Nephron progenitor cell (in vitro differentiated cells): ENCODE results near the gene ZCCHC3.
A peak's percentile ranks its signal among the peaks of the same experiment; 100 is the strongest.

Experiments
- DNase-seq: peaks from one replicate; pipeline ENCODE4 v3.0.0; 2021
- H3K27ac Mint-ChIP-seq: 2 replicates; pipeline ENCODE4 v1.8.0; 2021; ENCODE audit warnings: mild to moderate bottlenecking, moderate library complexity, mixed read lengths
- H3K27me3 Mint-ChIP-seq: 2 replicates; pipeline ENCODE4 v1.8.0; 2021; ENCODE audit warnings: mild to moderate bottlenecking, low read depth, mixed read lengths; ENCODE audit not compliant: poor library complexity
- H3K36me3 Mint-ChIP-seq: 2 replicates; pipeline ENCODE4 v1.8.0; 2021; ENCODE audit warnings: low read depth, mixed read lengths
- H3K4me1 Mint-ChIP-seq: 2 replicates; pipeline ENCODE4 v1.8.0; 2021; ENCODE audit warnings: mixed read lengths
- H3K4me3 Mint-ChIP-seq: 2 replicates; pipeline ENCODE4 v1.8.0; 2021; ENCODE audit warnings: mild to moderate bottlenecking, moderate library complexity, mixed read lengths
- H3K9me3 Mint-ChIP-seq: 2 replicates; pipeline ENCODE4 v1.8.0; 2021; ENCODE audit warnings: mild to moderate bottlenecking, moderate library complexity, mixed read lengths
- TF ChIP-seq, protein P1 (sequence below): fragments of 200-600 bp; sonication (generic); IDR thresholded peaks from 2 replicates; pipeline ENCODE4 v1.5.0; 2021; ENCODE audit warnings: antibody characterized with exemption

The ZCCHC3 gene

DNA sequence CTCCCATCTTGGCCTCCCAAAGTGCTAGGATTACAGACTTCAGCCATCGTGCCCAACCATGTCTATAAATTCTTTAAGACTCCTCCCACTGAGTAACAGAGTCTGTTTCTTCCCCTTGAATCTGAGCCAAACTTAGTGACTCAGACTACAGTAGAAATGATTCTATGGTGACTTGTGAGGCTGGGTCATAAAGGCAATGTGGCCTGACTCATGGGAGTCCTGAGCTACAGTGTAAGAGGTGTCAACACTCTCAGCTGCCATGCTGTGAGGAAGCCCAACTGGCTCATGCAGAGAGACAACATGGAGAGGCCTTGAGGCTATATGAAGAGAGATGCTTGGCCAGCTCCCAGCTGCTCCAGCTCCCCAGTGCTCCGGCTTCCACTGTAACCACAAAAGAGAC, 44.3 kb downstream of the ZCCHC3 start:
- Mint-ChIP-seq H3K36me3 (peaks cover 17% of the 10 kb centered on the region), H3K9me3 (no peaks in the 10 kb centered on the region), H3K4me1 (peaks cover 7% of the 10 kb centered on the region), H3K27ac (no peak overlapping the region), H3K4me3 (no peak overlapping the region), H3K27me3 (peaks cover 17% of the 10 kb centered on the region)
- DNase-seq = no peak
- TF ChIP-seq, protein P1, sequence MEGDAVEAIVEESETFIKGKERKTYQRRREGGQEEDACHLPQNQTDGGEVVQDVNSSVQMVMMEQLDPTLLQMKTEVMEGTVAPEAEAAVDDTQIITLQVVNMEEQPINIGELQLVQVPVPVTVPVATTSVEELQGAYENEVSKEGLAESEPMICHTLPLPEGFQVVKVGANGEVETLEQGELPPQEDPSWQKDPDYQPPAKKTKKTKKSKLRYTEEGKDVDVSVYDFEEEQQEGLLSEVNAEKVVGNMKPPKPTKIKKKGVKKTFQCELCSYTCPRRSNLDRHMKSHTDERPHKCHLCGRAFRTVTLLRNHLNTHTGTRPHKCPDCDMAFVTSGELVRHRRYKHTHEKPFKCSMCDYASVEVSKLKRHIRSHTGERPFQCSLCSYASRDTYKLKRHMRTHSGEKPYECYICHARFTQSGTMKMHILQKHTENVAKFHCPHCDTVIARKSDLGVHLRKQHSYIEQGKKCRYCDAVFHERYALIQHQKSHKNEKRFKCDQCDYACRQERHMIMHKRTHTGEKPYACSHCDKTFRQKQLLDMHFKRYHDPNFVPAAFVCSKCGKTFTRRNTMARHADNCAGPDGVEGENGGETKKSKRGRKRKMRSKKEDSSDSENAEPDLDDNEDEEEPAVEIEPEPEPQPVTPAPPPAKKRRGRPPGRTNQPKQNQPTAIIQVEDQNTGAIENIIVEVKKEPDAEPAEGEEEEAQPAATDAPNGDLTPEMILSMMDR = no peak

- TF ChIP-seq, protein P1 = no peak
- Mint-ChIP-seq H3K4me3 (no peak overlapping the region), H3K9me3 (no peaks in the 10 kb centered on the region), H3K27ac (no peak overlapping the region), H3K27me3 (peaks cover 8% of the 10 kb centered on the region), H3K4me1 (peaks cover 9% of the 10 kb centered on the region), H3K36me3 (peaks cover 14% of the 10 kb centered on the region)
- DNase-seq = no peak
Observed at GRCh38 chr20:343107-343506, 45.7 kb downstream of the ZCCHC3 start.

- peaks cover 23% of the 10 kb centered on the region for H3K36me3 Mint-ChIP-seq
- H3K4me3 Mint-ChIP-seq = peak overlapping the region; percentile 93
- peak overlapping the region; percentile 92 for H3K27ac Mint-ChIP-seq
- peaks cover 20% of the 10 kb centered on the region for H3K4me1 Mint-ChIP-seq
- H3K9me3 Mint-ChIP-seq = no peaks in the 10 kb centered on the region
- H3K27me3 Mint-ChIP-seq = no peaks in the 10 kb centered on the region
- TF ChIP-seq, protein P1 = no peak
- no peak for DNase-seq
Observed at GRCh38 chr20:346033-346639, 48.8 kb downstream of the ZCCHC3 start.

- Mint-ChIP-seq H3K27ac (peak within 1 kb of the TSS; percentile 92), H3K4me1 (peaks cover 20% of the 10 kb centered on the region), H3K4me3 (peak within 1 kb of the TSS; percentile 93), H3K36me3 (peaks cover 20% of the 10 kb centered on the region), H3K27me3 (no peaks in the 10 kb centered on the region), H3K9me3 (no peaks in the 10 kb centered on the region)
- peak; percentile 77 for DNase-seq
- TF ChIP-seq, protein P1 = no peak
Observed at GRCh38 chr20:346640-347316, 49.4 kb downstream of the ZCCHC3 start, which contains the start of gene NRSN2. TSS of gene NRSN2 (plus strand) at chr20:347111. CDS start at chr20:349644, 2,533 bp downstream.

GRCh38 chr20:347317-347639, 49.9 kb downstream of the ZCCHC3 start:
- H3K36me3 Mint-ChIP-seq = peaks cover 15% of the 10 kb centered on the region
- H3K27ac Mint-ChIP-seq = no peak overlapping the region
- H3K9me3 Mint-ChIP-seq = no peaks in the 10 kb centered on the region
- H3K4me1 Mint-ChIP-seq = peaks cover 20% of the 10 kb centered on the region
- H3K4me3 Mint-ChIP-seq = peak overlapping the region; percentile 93
- no peak for DNase-seq
- peaks cover 2% of the 10 kb centered on the region for H3K27me3 Mint-ChIP-seq
- TF ChIP-seq, protein P1 = no peak
